ENCODE data around the gene RAB17.

- TF ChIP-seq POLR2A (IDR thresholded peaks at IDR 0.05; ENCODE audit: low read depth, low read length) (no peak), POLR2AphosphoS5 (IDR thresholded peaks at IDR 0.05; ENCODE audit: low read depth, low read length) (no peak)
Measured at GRCh38 chr2:237538001-237538720, 52.4 kb downstream of the RAB17 start.

All from GM12891 (cell line).